Measurements from ENCODE around the gene TBXT.
"Not testable (repeated sequence)": the region's sequence is repeated elsewhere in the genome, so short reads cannot be mapped to it uniquely, and the experiment has no call there.

Gene TBXT, protein sequence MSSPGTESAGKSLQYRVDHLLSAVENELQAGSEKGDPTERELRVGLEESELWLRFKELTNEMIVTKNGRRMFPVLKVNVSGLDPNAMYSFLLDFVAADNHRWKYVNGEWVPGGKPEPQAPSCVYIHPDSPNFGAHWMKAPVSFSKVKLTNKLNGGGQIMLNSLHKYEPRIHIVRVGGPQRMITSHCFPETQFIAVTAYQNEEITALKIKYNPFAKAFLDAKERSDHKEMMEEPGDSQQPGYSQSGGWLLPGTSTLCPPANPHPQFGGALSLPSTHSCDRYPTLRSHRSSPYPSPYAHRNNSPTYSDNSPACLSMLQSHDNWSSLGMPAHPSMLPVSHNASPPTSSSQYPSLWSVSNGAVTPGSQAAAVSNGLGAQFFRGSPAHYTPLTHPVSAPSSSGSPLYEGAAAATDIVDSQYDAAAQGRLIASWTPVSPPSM

DNA sequence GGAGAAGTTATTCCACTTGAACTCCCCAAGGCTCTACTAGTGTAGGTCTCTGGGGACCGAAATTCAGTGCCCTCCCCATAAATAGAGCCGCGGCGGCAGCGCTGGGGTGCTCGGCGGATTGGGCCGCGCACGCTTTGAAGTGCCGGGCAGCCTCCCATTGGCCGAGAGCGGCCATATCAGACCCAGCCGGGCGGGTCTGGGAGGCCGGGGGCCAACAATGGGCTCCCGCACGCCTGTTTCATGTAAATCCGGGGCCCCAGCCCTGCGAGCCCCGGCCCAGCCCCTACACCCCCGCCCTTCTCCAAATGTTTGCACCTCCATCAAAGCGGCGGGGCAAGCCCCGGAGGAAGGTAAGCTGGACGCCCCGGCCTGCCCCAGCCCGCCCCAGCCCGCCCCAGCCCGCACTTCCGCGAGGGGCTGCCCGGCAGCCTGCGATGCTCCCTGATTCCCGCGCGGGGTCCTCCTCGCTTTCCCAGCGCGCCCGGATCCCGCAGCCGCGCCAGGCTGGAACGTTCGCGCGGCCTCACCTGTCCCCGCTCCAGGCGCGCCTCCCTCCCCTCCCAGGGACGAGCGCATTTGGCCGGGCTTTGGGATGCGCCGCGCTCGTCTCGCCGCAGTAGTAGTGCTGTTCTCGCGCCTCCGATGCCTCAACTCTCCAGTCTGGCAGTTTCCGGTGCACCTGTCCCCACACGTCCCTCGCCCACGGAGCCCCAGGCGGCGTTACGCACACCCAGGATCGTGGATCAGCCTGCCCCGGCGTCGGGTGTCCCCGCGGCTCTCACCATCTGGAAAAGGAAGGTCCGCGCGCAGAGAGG lies at the start of gene TBXT:
TSS of gene TBXT (minus strand) at position 51 of the 815 bp plus-strand sequence. CDS start 260 bp downstream, outside the sequence.
- DNase-seq, result peak; percentile 32

DNA sequence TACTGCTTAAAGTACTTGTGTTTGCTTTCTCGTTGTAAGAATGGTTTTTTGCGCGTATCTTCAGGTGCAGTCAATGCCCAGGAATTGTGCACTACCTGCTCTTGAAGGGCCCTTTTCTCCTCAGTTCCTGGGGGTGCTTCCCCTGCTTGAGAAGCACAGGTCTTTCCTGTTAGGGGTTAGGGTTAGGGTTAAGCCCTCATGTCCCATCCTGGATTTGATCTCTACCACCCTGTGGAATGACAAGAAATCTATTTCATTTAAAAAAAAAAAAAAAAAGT lies 39.6 kb upstream of the TBXT start:
- no peak for DNase-seq

DNA sequence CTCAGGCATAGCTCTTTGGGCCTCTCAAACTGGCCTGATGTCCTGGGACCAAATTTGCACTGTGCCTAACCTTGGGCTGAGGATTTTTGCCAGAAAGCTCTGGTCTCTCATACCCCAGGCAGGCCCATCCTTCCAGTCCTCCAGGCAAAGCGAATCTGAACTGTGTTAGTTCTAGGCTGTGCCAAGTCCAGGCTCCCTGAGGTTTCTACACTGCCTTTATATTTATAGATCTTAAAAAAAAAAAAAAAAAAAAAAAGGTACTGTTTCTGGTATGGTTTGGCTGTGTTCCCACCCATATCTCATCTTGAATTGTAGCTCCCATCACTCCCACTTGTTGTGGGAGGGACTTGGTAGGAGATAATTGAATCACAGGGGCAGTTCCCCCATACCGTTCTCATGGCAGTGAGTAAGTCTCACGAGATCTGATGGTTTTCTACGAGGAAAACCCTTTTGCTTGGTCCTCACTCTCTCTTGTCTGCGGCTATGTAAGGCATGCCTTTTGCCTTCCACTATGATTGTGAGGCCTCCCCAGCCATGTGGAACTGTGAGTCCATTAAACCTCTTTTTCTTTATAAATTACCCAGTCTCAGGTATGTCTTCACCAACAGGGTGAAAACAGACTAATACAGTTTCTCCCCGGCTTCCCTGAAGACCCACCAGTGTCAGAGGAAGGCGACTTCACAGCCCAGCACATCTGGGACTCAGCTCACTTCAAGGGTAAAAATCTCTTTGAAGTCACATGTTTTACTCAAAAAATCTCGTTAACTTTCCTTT lies 39.0 kb upstream of the TBXT start:
- no peak for DNase-seq

DNA sequence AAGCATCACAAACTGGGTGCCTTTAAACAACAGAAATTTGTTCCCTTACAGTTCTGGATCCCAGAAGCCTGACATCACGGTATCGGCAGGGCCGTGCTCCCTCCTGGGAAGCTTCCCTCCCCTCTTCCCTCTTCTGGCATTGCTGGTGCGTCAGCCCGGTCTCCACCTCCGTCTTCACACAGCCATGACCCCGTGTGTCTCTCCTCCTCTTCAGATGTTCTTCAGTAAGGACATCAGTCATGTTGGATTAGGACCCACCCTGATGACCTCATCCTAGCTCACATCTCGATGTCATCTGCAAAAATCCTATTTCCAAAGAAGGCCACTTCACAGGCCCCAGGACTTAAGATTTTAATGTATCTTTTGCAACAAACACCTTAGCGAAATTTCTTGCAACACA lies 38.4 kb upstream of the TBXT start:
- no peak for DNase-seq

DNA sequence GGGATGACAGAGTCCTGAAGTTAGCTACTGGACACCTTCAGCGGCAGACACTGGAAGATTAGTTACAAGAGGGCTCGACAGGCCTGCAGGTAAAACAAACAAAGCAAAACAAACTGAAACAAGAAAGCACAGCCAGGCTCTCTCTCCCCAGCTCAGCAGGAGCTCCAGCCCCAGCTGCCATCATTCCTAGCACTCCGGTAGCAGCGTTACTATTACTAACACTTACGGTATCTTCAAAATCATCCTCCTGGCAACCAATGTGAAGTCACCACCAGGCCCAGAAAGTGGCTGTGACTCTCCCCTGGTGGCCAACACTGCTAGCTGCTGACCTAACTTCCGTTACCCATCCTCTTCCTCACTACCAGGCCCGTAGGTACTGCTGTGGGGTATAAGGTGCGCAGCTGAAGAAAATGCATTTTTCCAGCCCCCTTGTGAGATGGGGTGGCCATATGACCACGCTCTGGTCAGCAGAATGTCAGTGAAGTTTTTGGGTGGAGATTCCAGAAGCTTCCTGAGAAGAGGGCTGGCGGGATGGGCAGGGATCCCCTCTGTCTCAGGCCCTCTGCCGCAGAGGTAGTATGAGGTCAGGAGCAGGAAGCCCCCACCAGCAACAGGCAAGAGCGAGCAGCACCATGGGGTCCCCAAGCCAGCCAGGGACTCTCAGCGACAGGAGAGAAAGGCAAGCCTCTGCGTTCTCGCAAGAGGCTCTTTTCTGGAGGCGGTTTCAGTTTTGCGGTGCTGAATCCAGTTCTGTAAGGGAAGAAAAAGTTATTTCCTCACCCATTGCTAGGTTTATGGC lies 37.4 kb upstream of the TBXT start:
- no peak for DNase-seq

DNA sequence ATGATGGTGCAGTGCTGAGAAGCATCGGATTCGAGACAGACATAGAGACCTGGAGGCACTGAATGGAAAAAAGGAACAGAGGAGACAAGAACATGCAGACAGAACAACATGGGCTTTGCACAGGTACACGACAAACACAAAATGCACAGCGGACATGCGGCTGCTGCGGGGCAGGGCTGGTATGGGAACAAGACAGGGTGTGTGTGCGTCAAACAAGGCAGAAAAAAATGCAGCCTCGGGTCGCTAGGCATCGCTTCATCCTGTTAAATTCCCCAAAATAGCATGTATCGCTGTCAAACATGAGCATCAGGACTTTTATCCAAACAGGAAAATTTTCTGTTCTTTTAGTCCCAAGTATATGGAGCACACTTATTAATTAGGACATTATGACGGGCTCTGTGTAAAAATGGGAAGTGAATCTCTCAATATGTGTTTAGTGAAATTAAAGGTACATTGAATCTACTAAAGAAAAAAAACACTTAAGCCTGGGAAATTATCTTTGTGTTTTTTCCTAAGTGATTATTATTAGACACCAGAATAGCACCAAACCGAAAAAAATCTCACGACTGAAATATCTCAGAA lies 36.1 kb upstream of the TBXT start:
- DNase-seq, result no peak

DNA sequence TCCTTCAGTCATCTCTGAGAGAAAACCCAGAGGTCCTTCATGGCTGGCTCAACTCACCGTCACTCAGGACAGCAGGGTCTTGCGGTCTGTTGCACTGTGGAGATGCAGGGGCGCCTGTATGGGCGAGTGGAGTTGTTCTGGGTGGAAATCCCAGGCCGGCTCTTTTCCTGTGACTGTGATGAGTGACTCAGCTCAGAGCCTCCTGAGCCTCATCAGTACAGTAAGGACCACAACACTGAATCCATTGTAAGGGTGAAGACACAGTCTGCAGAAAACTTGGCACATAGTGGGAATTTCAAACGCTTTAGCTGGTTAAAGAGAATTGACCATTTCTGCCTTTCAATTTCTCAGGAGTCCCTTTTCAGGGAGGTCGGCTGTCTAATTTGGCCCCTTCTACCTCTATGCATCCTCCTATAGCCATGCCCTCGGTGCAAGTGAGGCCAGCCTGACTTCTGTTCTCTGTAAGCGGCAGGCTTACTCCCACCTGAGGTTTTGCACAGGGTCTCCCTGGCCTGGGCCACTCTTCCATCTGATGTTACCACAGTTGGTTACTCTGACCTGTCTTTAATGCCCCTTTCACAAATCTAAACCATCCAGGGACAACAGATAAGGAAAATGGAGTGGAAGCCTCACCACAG lies 35.5 kb upstream of the TBXT start:
- DNase-seq, result no peak

DNA sequence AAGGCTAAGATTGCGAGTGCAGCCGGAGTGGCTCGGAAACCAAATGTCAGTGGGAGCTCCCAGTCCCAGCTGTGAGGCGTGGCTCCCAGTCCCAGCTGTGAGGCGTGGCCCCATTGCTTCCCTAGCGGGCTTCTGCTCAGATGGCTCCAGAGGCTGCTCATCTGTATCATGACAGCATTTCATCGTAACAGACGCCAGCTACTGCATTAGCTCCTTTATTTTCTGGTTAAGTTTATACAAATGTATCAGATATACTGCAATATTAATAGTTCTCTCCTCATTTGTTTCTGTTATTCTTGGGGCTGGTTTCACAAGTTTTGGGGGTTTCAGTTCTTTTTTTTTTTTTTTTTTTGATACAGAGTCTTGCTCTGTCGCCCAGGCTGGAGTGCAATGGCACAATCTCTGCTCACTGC lies 34.7 kb upstream of the TBXT start:
- DNase-seq, result no peak

DNA sequence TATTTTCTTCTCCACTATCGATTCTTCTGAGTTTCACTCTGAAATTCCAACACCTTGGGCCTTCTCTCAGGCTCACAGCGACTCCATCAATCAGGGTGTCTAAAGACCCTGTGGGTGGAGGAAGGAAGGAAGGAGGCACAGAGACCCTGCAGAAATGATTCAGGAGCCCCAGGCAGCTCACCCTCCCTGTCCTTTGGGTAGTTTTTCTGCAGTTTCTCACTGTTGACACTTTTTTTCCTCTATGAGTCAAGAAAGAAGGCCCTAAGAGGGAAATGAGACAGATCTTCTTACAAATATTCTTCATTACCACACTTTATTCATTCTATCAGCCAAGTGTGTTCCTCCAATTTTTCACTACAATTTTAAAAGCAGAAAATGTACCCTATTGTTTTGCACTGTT lies 34.2 kb upstream of the TBXT start:
- no peak for DNase-seq

DNA sequence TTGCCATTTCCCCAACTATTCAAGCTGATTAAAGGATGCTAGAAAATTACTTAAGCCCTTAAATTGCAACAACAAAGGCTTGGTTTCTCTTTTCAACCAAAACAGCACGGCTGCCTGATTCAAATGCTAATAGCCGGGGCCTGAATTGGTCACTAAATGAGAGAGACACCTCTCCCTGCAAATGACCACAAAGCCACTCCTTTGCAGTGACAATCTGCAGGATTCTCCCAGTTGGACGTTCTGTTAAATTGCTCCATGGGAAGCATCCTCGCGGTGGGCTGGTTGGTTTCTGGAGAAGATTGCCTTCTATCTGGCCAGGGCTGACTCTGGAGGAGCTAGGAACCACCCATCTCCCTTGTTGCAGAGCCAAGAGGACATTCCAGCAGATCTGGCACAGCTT lies 29.7 kb upstream of the TBXT start:
- no peak for DNase-seq

DNA sequence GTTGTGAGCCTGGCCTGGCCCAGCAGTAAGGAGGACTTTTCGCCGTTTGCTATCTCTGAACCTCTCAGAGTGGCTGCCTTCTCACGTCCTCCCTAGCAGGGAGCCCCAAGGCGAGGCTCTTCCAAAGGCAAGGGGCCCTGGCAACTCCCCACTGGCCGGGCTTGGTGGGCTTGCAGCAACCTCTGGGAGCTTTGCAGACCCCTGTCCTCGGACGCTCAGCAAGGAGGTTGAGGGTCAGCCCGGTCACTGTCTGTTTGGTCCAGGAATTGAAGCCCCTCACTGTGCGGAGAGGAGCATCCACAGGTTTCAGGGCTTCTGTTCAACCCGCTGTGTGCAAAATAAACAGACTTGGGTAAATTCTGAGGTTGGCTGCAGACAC lies 28.2 kb upstream of the TBXT start:
- DNase-seq, result no peak

DNA sequence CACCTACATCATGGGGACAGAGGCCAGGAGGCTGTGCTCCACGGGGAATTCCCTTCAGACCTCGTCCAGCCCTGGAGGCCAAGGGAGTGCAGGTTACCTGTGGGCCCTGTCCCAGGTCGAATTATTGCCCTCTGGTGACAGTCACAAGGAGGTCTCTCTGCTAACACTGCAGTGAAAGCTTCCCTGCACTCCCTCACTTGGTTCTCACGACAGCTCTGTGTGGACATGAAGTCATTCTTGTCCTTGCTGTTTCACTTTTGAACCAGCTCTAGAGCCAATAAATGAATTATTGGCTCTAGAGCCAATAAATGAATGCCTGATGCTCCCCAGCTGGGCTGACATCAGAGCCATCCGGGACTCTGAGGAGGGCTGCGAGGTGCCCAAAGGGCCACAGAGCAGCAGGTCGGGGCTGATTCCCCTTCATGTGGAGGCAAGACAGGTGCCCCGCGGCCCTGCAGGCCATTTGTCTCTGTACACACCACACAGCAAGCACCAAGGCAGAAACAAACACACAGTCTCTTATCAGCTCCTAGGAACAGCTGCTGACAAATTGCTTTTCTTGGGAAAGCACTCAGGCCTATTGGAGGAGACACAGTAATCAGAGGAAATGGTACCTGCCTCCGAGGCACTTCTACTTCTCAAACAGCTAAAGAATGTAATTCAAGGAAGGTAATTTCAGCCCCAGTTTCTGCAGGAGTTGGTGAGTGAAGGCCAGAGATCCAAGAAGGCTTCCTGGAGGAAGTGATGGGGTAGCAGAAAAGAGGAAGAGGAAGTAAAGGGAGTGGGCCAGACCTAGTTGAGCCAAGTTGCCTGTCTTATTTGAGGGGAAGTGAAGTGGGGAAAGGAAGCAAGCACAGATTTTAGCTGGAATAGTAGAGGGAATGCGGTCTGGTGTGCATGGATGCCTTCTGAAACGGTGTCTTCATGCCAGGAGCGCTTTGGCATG lies 27.5 kb upstream of the TBXT start:
- no peak for DNase-seq

DNA sequence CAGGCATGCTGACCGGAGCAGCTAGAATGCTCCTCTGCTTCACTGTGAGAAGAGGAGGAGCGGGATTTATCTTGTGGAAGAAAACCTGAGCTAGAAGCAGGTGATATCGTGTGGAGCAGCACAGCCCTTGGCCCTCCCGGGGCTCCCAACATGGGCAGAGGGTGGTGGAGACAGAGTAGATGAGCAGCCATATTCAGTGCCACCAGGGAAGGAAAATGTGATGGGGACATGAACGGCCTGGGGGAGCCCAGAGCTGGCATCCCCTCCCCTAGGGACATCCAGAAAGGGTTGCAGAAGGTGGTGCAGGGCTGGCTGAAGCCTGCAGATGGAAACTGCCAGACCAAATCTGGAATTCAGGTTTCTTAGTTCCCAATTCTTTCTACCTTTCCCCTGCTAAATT lies 24.9 kb upstream of the TBXT start:
- DNase-seq, result no peak

DNA sequence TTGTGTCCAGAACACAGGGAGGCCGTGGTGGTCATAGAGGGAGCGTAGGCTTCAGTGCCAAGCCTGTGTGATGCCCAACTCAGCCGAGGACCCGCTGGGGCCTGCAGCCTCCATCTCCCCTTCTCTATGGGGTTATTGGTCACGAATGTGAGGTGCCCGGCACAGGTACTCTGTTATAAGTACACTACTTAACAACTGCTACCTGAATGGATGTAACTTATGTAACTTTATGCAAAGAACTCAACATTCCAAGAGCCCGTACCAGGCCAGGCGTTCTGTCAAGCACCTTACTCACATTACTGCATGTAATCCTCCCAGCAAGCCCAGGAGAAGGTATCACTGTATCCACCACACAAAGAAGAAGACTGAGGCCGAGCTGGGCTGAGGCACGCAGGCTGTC lies 24.5 kb upstream of the TBXT start:
- no peak for DNase-seq

DNA sequence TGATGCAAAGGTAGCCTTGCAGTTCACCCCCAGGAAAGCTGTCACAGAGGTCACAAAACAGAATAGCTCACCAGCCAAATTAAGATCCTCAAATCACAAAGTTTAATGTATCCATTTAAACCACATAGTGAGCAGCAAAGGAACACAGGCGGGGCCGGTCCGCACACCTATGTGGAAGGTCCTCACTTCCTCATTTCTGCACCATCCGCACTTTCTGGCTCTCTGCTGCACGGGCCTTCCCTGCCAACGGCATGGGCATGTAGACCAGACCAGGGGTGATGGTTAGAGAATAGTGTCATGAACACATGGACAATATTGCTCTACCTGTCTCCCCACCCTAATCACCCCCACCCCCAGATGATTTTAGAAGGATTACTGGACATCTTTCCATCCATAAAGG lies 12.1 kb upstream of the TBXT start:
- no peak for DNase-seq

DNA sequence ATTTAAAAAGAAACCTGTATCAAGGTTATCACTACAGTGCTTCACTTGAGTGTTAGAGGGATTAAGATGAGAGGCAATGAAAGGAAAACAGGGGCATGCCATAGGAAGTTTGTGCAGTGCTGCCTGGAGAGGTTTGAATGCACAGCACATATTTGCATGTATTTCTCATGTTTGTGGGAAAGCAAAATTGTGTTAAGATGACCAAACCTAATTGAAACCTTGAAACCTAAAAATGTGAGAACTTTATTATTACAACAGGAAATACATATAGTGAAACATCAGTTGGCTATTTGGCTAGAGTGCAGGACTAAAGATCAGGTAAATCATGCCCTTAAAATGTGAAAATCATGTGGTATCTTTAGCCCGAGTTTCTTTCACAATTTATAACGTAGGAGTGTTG lies 8.5 kb upstream of the TBXT start:
- DNase-seq, result no peak

DNA sequence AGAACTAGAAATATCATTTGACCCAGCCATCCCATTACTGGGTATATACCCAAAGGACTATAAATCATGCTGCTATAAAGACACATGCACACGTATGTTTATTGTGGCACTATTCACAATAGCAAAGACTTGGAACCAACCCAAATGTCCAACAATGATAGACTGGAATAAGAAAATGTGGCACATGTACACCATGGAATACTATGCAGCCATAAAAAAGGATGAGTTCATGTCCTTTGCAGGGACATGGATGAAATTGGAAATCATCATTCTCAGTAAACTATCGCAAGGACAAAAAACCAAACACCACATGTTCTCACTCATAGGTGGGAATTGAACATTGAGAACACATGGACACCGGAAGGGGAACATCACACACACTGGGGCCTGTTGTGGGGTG lies 7.4 kb upstream of the TBXT start:
- not testable (repeated sequence) for DNase-seq

DNA sequence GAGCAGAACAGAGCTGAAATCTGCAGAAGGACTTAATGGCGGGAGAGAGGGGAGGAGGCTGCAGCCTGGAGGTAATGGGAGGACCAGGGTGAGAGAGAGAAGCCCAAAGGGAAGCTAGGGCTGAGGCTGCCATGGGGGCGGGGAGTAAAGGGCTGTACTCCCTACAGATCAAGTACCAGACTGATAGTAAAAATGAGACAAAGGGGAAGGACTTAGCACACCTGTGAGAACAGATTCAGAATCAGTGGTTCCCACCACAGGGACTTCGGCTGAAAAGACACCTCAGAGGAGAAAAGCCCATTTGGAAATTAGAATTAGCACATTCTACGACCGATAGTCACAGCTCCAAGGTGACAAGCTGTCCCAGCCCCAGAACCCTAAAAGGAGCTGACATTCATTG lies 6.4 kb upstream of the TBXT start:
- DNase-seq, result no peak

DNA sequence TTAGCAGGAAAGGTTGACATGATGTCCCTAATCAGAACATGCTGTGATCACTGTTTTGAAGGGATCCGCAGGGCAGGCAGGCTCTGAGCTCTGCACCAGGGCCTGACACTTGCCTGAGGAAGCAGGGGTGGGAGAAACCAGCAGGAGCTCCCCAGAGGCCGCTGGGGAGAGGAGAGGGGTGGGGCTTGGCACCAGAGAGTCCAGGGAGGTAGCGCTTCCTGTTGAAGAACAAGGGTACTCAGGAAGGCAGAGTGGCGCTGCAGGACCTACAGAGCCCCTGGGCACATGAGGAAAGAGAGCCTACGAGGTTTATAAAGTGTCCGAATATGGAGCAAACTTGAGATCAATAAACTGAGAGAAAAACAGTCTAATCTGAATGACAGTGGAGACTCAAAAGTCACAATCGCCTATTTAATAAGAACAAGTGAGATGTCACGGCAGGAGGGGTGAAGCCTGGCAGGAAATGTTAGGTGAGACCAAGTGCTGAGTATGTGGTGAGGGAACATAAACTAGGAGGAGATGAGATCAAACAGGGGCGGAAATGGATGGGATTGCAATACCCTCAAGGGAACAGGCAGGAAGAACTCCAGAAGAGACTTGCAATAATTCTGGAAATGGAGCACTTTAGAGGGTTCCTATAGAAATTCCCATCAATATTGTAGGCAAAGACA lies 5.8 kb upstream of the TBXT start:
- peak; percentile 21 for DNase-seq

DNA sequence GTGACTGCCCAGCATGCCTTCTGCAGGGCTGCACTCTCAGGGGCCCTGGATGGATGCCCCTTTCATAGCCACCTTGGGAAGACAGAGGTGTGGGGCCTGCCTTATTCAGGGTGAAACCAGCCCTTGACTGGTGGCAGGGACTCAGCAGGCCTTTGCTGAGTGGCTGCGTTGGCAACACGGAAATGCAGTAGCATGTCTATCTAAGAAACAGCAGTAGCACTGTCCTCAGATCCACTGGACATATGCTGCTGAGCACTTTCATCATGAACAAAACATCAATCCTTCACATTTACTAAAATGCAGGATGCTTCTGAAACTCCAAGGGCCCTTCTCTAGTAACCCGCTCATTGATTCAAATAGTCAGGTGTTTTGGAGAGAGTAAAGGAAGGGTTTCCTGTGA lies 4.9 kb upstream of the TBXT start:
- no peak for DNase-seq

All from stimulated activated CD4-positive, alpha-beta T cell treated with anti-CD3 and anti-CD28 coated beads, Interleukin-15, amount 100 ng/mL, for 24 hours (primary cell).